Panc1 (cell line): ENCODE data around the gene GLT8D1.

ENCODE experiments used
- POLR2AphosphoS5 ChIP-seq: IDR thresholded peaks from 2 replicates; pipeline ENCODE4 v1.6.1; 2012; ENCODE audit warnings: mild to moderate bottlenecking, low read depth, low read length, moderate library complexity
- TF ChIP-seq, protein P1 (sequence below): fragments of 450-650 bp; IDR thresholded peaks from 2 replicates; pipeline ENCODE4 v1.5.1; 2017; ENCODE audit warnings: mild to moderate bottlenecking
- TF ChIP-seq, protein P2 (sequence below), 2 experiments: IDR thresholded peaks; 2 replicates each; pipeline ENCODE4 v1.6.1; 2011 to 2012; ENCODE audit warnings: low read depth in 2 of 2, control low read depth in 1 of 2, low read length in 1 of 2, mild to moderate bottlenecking in 1 of 2, moderate library complexity in 1 of 2; ENCODE audit not compliant: insufficient read depth in 1 of 2

DNA sequence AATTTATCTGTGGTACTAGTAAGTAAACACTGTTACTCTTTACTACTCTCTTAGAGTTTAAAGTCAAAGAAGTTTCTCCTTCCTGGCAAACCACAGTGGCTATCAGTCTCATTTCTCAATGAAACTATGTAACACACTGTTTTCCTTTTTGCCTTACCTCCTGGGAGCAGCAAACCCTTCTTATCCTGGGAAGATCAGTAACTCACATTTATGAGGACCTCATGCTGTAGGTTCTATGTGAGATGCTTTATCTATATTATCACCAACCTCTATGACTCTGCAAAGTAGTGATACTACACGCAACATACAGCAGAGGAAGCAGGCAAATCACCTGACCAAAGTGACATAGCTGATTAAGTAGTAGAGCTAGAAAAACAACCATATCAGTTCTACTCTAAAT lies 55.2 kb downstream of the GLT8D1 start:
- TF ChIP-seq, protein P1, sequence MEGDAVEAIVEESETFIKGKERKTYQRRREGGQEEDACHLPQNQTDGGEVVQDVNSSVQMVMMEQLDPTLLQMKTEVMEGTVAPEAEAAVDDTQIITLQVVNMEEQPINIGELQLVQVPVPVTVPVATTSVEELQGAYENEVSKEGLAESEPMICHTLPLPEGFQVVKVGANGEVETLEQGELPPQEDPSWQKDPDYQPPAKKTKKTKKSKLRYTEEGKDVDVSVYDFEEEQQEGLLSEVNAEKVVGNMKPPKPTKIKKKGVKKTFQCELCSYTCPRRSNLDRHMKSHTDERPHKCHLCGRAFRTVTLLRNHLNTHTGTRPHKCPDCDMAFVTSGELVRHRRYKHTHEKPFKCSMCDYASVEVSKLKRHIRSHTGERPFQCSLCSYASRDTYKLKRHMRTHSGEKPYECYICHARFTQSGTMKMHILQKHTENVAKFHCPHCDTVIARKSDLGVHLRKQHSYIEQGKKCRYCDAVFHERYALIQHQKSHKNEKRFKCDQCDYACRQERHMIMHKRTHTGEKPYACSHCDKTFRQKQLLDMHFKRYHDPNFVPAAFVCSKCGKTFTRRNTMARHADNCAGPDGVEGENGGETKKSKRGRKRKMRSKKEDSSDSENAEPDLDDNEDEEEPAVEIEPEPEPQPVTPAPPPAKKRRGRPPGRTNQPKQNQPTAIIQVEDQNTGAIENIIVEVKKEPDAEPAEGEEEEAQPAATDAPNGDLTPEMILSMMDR = no peak
- no peak for TF ChIP-seq POLR2AphosphoS5
- TF ChIP-seq, protein P2, sequence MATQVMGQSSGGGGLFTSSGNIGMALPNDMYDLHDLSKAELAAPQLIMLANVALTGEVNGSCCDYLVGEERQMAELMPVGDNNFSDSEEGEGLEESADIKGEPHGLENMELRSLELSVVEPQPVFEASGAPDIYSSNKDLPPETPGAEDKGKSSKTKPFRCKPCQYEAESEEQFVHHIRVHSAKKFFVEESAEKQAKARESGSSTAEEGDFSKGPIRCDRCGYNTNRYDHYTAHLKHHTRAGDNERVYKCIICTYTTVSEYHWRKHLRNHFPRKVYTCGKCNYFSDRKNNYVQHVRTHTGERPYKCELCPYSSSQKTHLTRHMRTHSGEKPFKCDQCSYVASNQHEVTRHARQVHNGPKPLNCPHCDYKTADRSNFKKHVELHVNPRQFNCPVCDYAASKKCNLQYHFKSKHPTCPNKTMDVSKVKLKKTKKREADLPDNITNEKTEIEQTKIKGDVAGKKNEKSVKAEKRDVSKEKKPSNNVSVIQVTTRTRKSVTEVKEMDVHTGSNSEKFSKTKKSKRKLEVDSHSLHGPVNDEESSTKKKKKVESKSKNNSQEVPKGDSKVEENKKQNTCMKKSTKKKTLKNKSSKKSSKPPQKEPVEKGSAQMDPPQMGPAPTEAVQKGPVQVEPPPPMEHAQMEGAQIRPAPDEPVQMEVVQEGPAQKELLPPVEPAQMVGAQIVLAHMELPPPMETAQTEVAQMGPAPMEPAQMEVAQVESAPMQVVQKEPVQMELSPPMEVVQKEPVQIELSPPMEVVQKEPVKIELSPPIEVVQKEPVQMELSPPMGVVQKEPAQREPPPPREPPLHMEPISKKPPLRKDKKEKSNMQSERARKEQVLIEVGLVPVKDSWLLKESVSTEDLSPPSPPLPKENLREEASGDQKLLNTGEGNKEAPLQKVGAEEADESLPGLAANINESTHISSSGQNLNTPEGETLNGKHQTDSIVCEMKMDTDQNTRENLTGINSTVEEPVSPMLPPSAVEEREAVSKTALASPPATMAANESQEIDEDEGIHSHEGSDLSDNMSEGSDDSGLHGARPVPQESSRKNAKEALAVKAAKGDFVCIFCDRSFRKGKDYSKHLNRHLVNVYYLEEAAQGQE (IDR thresholded peaks at IDR 0.05; ENCODE audit: insufficient read depth in 1 of 2, low read depth in 2 of 2, low read length in 1 of 2) = no peak
